Stimulated activated CD4-positive, alpha-beta T cell treated with anti-CD3 and anti-CD28 coated beads, Interleukin-4, amount 100 ng/mL, for 48 hours (primary cell): ENCODE results near the gene RNH1.

Experiments used
- DNase-seq, 2 donors: peaks; one replicate each; pipeline ENCODE4 v3.0.0-alpha.2; 2020; ENCODE audit warnings: low read depth in 2 of 2

The RNH1 gene

GRCh38 chr11:506995-507726, at the start of gene RNH1:
RNH1 (minus strand) TSS chr11:507242; CDS start chr11:502162, 5,080 bp downstream.
- peak; percentile 99 to 100 for DNase-seq

GRCh38 chr11:555780-556661, 49.0 kb upstream of the RNH1 start:
- DNase-seq: no peak

GRCh38 chr11:555227-555779, 48.3 kb upstream of the RNH1 start:
- no peak for DNase-seq

- DNase-seq: peak; percentile 65 to 69
Observed at GRCh38 chr11:554428-555226, 47.6 kb upstream of the RNH1 start.

- no peak for DNase-seq
Observed at GRCh38 chr11:553988-554340, 46.9 kb upstream of the RNH1 start.

- DNase-seq: no peak
Observed at GRCh38 chr11:553083-553987, 46.3 kb upstream of the RNH1 start.

- DNase-seq: no peak
Observed at GRCh38 chr11:551596-551995, 44.6 kb upstream of the RNH1 start.

- DNase-seq: no peak
Observed at GRCh38 chr11:551131-551530, 44.1 kb upstream of the RNH1 start.

GRCh38 chr11:550746-551085, 43.7 kb upstream of the RNH1 start:
- no peak for DNase-seq

GRCh38 chr11:550021-550745, 43.1 kb upstream of the RNH1 start:
- DNase-seq: no peak

- DNase-seq: no peak
Observed at GRCh38 chr11:548700-549603, 41.9 kb upstream of the RNH1 start.

- DNase-seq: no peak
Observed at GRCh38 chr11:545171-545570, 38.1 kb upstream of the RNH1 start.

GRCh38 chr11:544817-545166, 37.8 kb upstream of the RNH1 start:
- no peak for DNase-seq

GRCh38 chr11:541433-541885, 34.4 kb upstream of the RNH1 start:
- DNase-seq: no peak

- DNase-seq: no peak
Observed at GRCh38 chr11:540583-541432, 33.8 kb upstream of the RNH1 start.

- DNase-seq: no peak
Observed at GRCh38 chr11:539971-540481, 33.0 kb upstream of the RNH1 start.

- DNase-seq: no peak
Observed at GRCh38 chr11:538431-539051, 31.5 kb upstream of the RNH1 start.
